Panc1 (cell line): ENCODE data around the gene STAM2.

Experiments
- CTCF ChIP-seq: fragments of 450-650 bp; IDR thresholded peaks from 2 replicates; pipeline ENCODE4 v1.5.1; 2017; ENCODE audit warnings: mild to moderate bottlenecking
- POLR2AphosphoS5 ChIP-seq: IDR thresholded peaks from 2 replicates; pipeline ENCODE4 v1.6.1; 2012; ENCODE audit warnings: mild to moderate bottlenecking, low read depth, low read length, moderate library complexity

- no peak for TF ChIP-seq CTCF
- TF ChIP-seq POLR2AphosphoS5 = no peak
Observed at GRCh38 chr2:152198499-152198898, 22.9 kb upstream of the STAM2 start.
